H9 (cell line): ENCODE results near the gene SIM1. TPM values are rescaled to one million over a fixed set of nuclear protein-coding genes. Genes with fewer than 3 reads are reported as not detected.

ENCODE experiments used
- DNase-seq: peaks from one replicate; pipeline ENCODE4 v3.0.0-alpha.2; 2017
- H2AFZ ChIP-seq: one replicate; pipeline ENCODE4 v1.6.1; 2013; ENCODE audit warnings: mild to moderate bottlenecking, low read length, control low read depth, moderate library complexity
- H2AK5ac ChIP-seq: 2 replicates; pipeline ENCODE4 v1.6.1; 2013; ENCODE audit warnings: low read length, control low read depth, mixed read lengths; ENCODE audit not compliant: insufficient read length
- H2BK120ac ChIP-seq: one replicate; pipeline ENCODE4 v1.6.1; 2013; ENCODE audit warnings: low read depth, mild to moderate bottlenecking, low read length, control low read depth, inconsistent platforms; ENCODE audit not compliant: poor library complexity, severe bottlenecking
- H2BK12ac ChIP-seq: 2 replicates; pipeline ENCODE4 v1.6.1; 2013; ENCODE audit warnings: low read length, control low read depth, mixed read lengths, low read depth; ENCODE audit not compliant: insufficient read length
- H2BK15ac ChIP-seq: 2 replicates; pipeline ENCODE4 v1.6.1; 2013; ENCODE audit warnings: low read depth, low read length, control low read depth
- H2BK20ac ChIP-seq: one replicate; pipeline ENCODE4 v1.6.1; 2013; ENCODE audit warnings: low read depth, mild to moderate bottlenecking, low read length, control low read depth, inconsistent platforms; ENCODE audit not compliant: poor library complexity, severe bottlenecking
- H2BK5ac ChIP-seq: 2 replicates; pipeline ENCODE4 v1.6.1; 2013; ENCODE audit warnings: low read length, control low read depth, mixed read lengths; ENCODE audit not compliant: insufficient read length
- H3K14ac ChIP-seq: 2 replicates; pipeline ENCODE4 v1.6.1; 2013; ENCODE audit warnings: low read length, control low read depth; ENCODE audit not compliant: insufficient read depth
- H3K18ac ChIP-seq: 2 replicates; pipeline ENCODE4 v1.6.1; 2013; ENCODE audit warnings: low read depth, mild to moderate bottlenecking, mixed read lengths, low read length, control low read depth; ENCODE audit not compliant: insufficient read length
- H3K23ac ChIP-seq: 2 replicates; pipeline ENCODE4 v1.6.1; 2013; ENCODE audit warnings: low read length, control low read depth, mixed read lengths, low read depth; ENCODE audit not compliant: insufficient read length
- H3K23me2 ChIP-seq: 2 replicates; pipeline ENCODE4 v1.6.1; 2013; ENCODE audit warnings: low read depth, mild to moderate bottlenecking, mixed read lengths, low read length, control low read depth; ENCODE audit not compliant: insufficient read length, poor library complexity, severe bottlenecking
- H3K27ac ChIP-seq: 2 replicates; pipeline ENCODE4 v1.5.1; 2013; ENCODE audit warnings: low read length, control low read depth, mixed read lengths, low read depth; ENCODE audit not compliant: insufficient read length
- H3K27me3 ChIP-seq: 2 replicates; pipeline ENCODE4 v1.6.1; 2013; ENCODE audit warnings: low read length, control low read depth, inconsistent platforms; ENCODE audit not compliant: insufficient read depth
- H3K4ac ChIP-seq: 2 replicates; pipeline ENCODE4 v1.6.1; 2013; ENCODE audit warnings: low read depth, mild to moderate bottlenecking, control low read depth, inconsistent platforms, low read length, moderate library complexity
- H3K4me1 ChIP-seq: 2 replicates; pipeline ENCODE4 v1.6.1; 2013; ENCODE audit warnings: low read length, control low read depth, inconsistent platforms; ENCODE audit not compliant: insufficient read depth
- H3K4me2 ChIP-seq: 2 replicates; pipeline ENCODE4 v1.6.1; 2013; ENCODE audit warnings: low read length, control low read depth, mixed read lengths; ENCODE audit not compliant: insufficient read length, insufficient read depth
- H3K56ac ChIP-seq: 2 replicates; pipeline ENCODE4 v1.6.1; 2013; ENCODE audit warnings: low read depth, mild to moderate bottlenecking, mixed read lengths, low read length, control low read depth; ENCODE audit not compliant: insufficient read length
- H3K79me1 ChIP-seq: 2 replicates; pipeline ENCODE4 v1.6.1; 2013; ENCODE audit warnings: low read depth, mild to moderate bottlenecking, moderate library complexity, low read length, control low read depth, inconsistent platforms; ENCODE audit not compliant: insufficient read depth, poor library complexity, severe bottlenecking
- H3K79me2 ChIP-seq: 2 replicates; pipeline ENCODE4 v1.6.1; 2013; ENCODE audit warnings: low read length, control low read depth, inconsistent platforms; ENCODE audit not compliant: insufficient read depth
- H3K9ac ChIP-seq: 2 replicates; pipeline ENCODE4 v1.6.1; 2013; ENCODE audit warnings: low read length, control low read depth, mixed read lengths; ENCODE audit not compliant: insufficient read length; ENCODE audit errors: extremely low read depth
- H3K9me3 ChIP-seq: one replicate; pipeline ENCODE4 v1.6.1; 2013; ENCODE audit warnings: low read depth, low read length, inconsistent platforms; ENCODE audit not compliant: control insufficient read depth
- H3T11ph ChIP-seq: one replicate; pipeline ENCODE4 v1.6.1; 2013; ENCODE audit warnings: mild to moderate bottlenecking, low read length, control low read depth, inconsistent platforms
- H4K20me1 ChIP-seq: one replicate; pipeline ENCODE4 v1.6.1; 2013; ENCODE audit not compliant: control insufficient read depth, insufficient read length, insufficient read depth
- H4K5ac ChIP-seq: 2 replicates; pipeline ENCODE4 v1.6.1; 2013; ENCODE audit warnings: low read depth, mild to moderate bottlenecking, mixed read lengths, low read length, control low read depth; ENCODE audit not compliant: insufficient read length
- H4K8ac ChIP-seq: replicated peaks from 2 replicates; pipeline ENCODE4 v1.6.1; 2013; ENCODE audit warnings: low read length, control low read depth, mixed read lengths, low read depth; ENCODE audit not compliant: insufficient read length
- H4K91ac ChIP-seq: 2 replicates; pipeline ENCODE4 v1.6.1; 2013; ENCODE audit warnings: low read depth, mild to moderate bottlenecking, moderate library complexity, mixed read lengths, low read length, control low read depth; ENCODE audit not compliant: insufficient read length
- H3K27ac Mint-ChIP-seq, 3 experiments: 2 replicates in 2 of 3; 3 replicates in 1 of 3; pipeline ENCODE4 v1.8.0; 2020 to 2021; ENCODE audit warnings: mixed read lengths in 3 of 3, mild to moderate bottlenecking in 1 of 3, moderate library complexity in 1 of 3
- H3K27me3 Mint-ChIP-seq: 2 replicates; pipeline ENCODE4 v1.8.0; 2021; ENCODE audit warnings: low read depth, mild to moderate bottlenecking, moderate library complexity, mixed read lengths
- H3K36me3 Mint-ChIP-seq, 3 experiments: 2 replicates in 2 of 3; 3 replicates in 1 of 3; pipeline ENCODE4 v1.8.0; 2020 to 2021; ENCODE audit warnings: low read depth in 3 of 3, mixed read lengths in 3 of 3; ENCODE audit not compliant: insufficient read depth in 1 of 3
- H3K4me1 Mint-ChIP-seq, 2 experiments: 2 replicates each; pipeline ENCODE4 v1.8.0; 2020; ENCODE audit warnings: mixed read lengths in 2 of 2
- H3K4me3 Mint-ChIP-seq, 2 experiments: 2 replicates in 1 of 2; 3 replicates in 1 of 2; pipeline ENCODE4 v1.8.0; 2020 to 2021; ENCODE audit warnings: mild to moderate bottlenecking in 2 of 2, mixed read lengths in 2 of 2, moderate library complexity in 1 of 2
- H3K9me3 Mint-ChIP-seq, 2 experiments: 2 replicates in 1 of 2; 3 replicates in 1 of 2; pipeline ENCODE4 v1.8.0; 2020; ENCODE audit warnings: mild to moderate bottlenecking in 2 of 2, mixed read lengths in 2 of 2, moderate library complexity in 1 of 2
- CTCF ChIP-seq: fragments of 200-600 bp; sonication (generic); conservative IDR thresholded peaks from 3 replicates; pipeline ENCODE4 v1.8.0; 2021; ENCODE audit warnings: antibody characterized with exemption, mild to moderate bottlenecking
- WGBS: extraction: QIAGEN DNeasy Blood & Tissue Kit; methylation state at CpG from one replicate; pipeline ENCODE4 v1.1.7; 2013; ENCODE audit warnings: missing lambda C conversion rate, low lambda C conversion rate, mixed read lengths; ENCODE audit not compliant: insufficient read length; ENCODE audit errors: extremely low coverage; 5-methylcytosine and 5-hydroxymethylcytosine counted together
- total RNA-seq: library from RNA; stranded (reverse); gene quantifications from 2 replicates; pipeline ENCODE4 v1.2.1, GENCODE V29; 2021

The SIM1 gene
- total RNA-seq, 1 experiment from 2014 or later: not detected

- Mint-ChIP-seq H3K9me3 (peaks cover 0 to 2% of the 10 kb centered on the region in 2 experiments; a peak in 1 of 5 replicates), H3K36me3 (no peaks in the 10 kb centered on the region), H3K4me1 (peaks cover 17 to 30% of the 10 kb centered on the region in 2 experiments), H3K27ac (no peak overlapping the region), H3K27me3 (peaks cover 9% of the 10 kb centered on the region), H3K4me3 (no peak overlapping the region)
- WGBS: no CpG with 5 or more reads among the region's 5 CpGs
- Histone ChIP-seq H3K23me2 (no peaks in the 10 kb centered on the region), H2BK12ac (no peak overlapping the region), H3K14ac (no peak overlapping the region), H4K20me1 (peaks cover 3% of the 10 kb centered on the region), H3T11ph (no peak overlapping the region), H4K5ac (no peak overlapping the region), H3K4me1 (peaks cover 3% of the 10 kb centered on the region; the same call in 1 of the 2 replicates), H2BK20ac (no peak overlapping the region), H2BK120ac (no peak overlapping the region), H4K91ac (no peak overlapping the region), H3K27me3 (peaks cover 55% of the 10 kb centered on the region), H3K56ac (no peak overlapping the region), H3K27ac (no peak overlapping the region), H3K79me2 (no peaks in the 10 kb centered on the region), H2BK15ac (no peak overlapping the region), H4K8ac (no peak overlapping the region), H3K18ac (no peak overlapping the region), H3K23ac (no peak overlapping the region), H3K9ac (no peak overlapping the region), H2AK5ac (no peak overlapping the region), H2AFZ (no peak overlapping the region), H2BK5ac (no peak overlapping the region), H3K4me2 (no peak overlapping the region), H3K9me3 (no peaks in the 10 kb centered on the region), H3K79me1 (no peaks in the 10 kb centered on the region), H3K4ac (no peak overlapping the region)
- DNase-seq: no peak
- TF ChIP-seq CTCF: no peak
Measured at GRCh38 chr6:100470422-100471120, 5.8 kb upstream of the SIM1 start.
